ENCODE measurements around the gene BRF1. TPM values are rescaled to one million over a fixed set of nuclear protein-coding genes. Genes with fewer than 3 reads are reported as not detected.

The BRF1 gene
- total RNA-seq, 4 donors from 2014 or later: 22.8 to 46.5 (median 30.7) TPM

- no peak for TF ChIP-seq CTCF (IDR thresholded peaks at IDR 0.05)
- DNase-seq (ENCODE audit: low spot score) (no peak), ATAC-seq (ENCODE audit: low FRiP score) (no peak)
Observed at GRCh38 chr14:105195051-105195450, 105.8 kb downstream of the BRF1 start.

- DNase-seq (ENCODE audit: low spot score) (no peak), ATAC-seq (ENCODE audit: low FRiP score) (no peak)
- no peak for TF ChIP-seq CTCF (IDR thresholded peaks at IDR 0.05)
Observed at GRCh38 chr14:105193916-105194782, 106.7 kb downstream of the BRF1 start.

GRCh38 chr14:105192866-105193731 lies 107.7 kb downstream of the BRF1 start:
- ATAC-seq (ENCODE audit: low FRiP score) (no peak), DNase-seq (ENCODE audit: low spot score) (no peak)
- TF ChIP-seq CTCF (IDR thresholded peaks at IDR 0.05): no peak

- no peak for TF ChIP-seq CTCF (IDR thresholded peaks at IDR 0.05)
- no peak for ATAC-seq (ENCODE audit: low FRiP score)
- no peak for DNase-seq (ENCODE audit: low spot score)
Observed at GRCh38 chr14:105187935-105188524, 112.8 kb downstream of the BRF1 start.

GRCh38 chr14:105187116-105187515 lies 113.7 kb downstream of the BRF1 start:
- ATAC-seq (ENCODE audit: low FRiP score) (no peak), DNase-seq (ENCODE audit: low spot score) (no peak)
- no peak for TF ChIP-seq CTCF (IDR thresholded peaks at IDR 0.05)

- no peak for TF ChIP-seq CTCF (IDR thresholded peaks at IDR 0.05)
Observed at GRCh38 chr14:105185973-105186372, 114.8 kb downstream of the BRF1 start.

More at GRCh38 chr14:105185973-105186372, 114.8 kb downstream of the BRF1 start:
- DNase-seq (ENCODE audit: low spot score): no peak
- no peak for ATAC-seq (ENCODE audit: low FRiP score)
